Motor neuron (in vitro differentiated cells): ENCODE measurements around the gene CAMTA1. TPM values are rescaled to one million over a fixed set of nuclear protein-coding genes. Genes with fewer than 3 reads are reported as not detected.

Experiments used
- ATAC-seq, 8 experiments: fragments of 200-7000 bp; cut with Tn5 transposase; replicated peaks in 6 of 8; 2 replicates each; pipeline ENCODE4 v1.8.0; 2021; ENCODE audit warnings: mild to moderate bottlenecking in 8 of 8, moderate library complexity in 8 of 8
- H3K27ac ChIP-seq, 2 donors: fragments of 250-450 bp; sonication (Bioruptor Pico); 2 replicates each; pipeline ENCODE4 v1.9.0; 2021; ENCODE audit warnings: antibody characterized with exemption in 2 of 2, mild to moderate bottlenecking in 2 of 2, moderate library complexity in 1 of 2
- H3K4me1 ChIP-seq, 2 donors: fragments of 250-450 bp; sonication (Bioruptor Pico); replicated peaks in 1 of 2; 2 replicates each; pipeline ENCODE4 v1.6.1; 2021; ENCODE audit warnings: antibody characterized with exemption in 2 of 2, mild to moderate bottlenecking in 2 of 2, moderate library complexity in 1 of 2
- H3K4me3 ChIP-seq, 5 donors: fragments of 250-450 bp; sonication (Bioruptor Pico); 2 replicates each; pipeline ENCODE4 v1.9.0; 2021; ENCODE audit warnings: antibody characterized with exemption in 5 of 5, mild to moderate bottlenecking in 5 of 5, moderate library complexity in 4 of 5
- WGBS, 10 experiments: fragments of 450-650 bp; shearing (Covaris generic); methylation state at CpG; one replicate each; pipeline ENCODE4 v1.0.0; 2022; 5-methylcytosine and 5-hydroxymethylcytosine counted together
- in situ Hi-C, 9 experiments: fragments of 400-800 bp; cut with MboI; loops; one replicate each; pipeline ENCODE4 v1.15.0; 2021; ENCODE audit warnings: low sequenced_read_pairs in 9 of 9, low pct_unique_long_range_greater_than_20kb in 2 of 9; ENCODE audit not compliant: unreplicated experiment in 9 of 9
- total RNA-seq, 8 experiments: library from RNA; unstranded; fragments of 300-600 nt; gene quantifications; 2 replicates each; pipeline versions ENCODE4 v1.2.3 to v1.2.4, GENCODE V29; 2022

The CAMTA1 gene
- total RNA-seq, 8 experiments from 2014 or later, result 38.5 to 145 (median 77.6) TPM

DNA sequence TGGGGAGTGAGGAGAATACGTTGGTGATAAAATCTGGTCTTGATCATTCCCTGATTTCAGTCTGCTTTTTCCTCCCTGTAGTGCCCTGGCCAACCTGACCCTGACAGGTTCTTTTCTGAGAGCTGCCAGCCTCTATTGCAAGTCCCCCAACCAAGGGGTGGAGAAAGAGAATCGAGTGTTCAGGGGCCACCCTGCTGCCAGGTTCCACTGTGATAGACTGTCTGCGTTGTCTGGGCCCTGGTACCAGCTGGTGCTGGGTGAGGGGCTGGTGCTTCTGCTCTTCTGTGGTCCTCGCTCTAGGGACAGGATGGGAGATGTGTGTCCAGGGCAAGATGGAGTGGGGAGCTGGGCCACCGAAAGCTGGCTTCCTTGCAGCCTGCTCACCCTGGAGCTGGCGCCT, 214.6 kb downstream of the CAMTA1 start:
- 37 to 90% (median 72%) methylated on average over 1 to 4 of the region's 6 CpGs; no CpG with 5 or more reads in 4 of the 10 experiments for WGBS, 10 experiments
- ATAC-seq, result no peak
- in situ Hi-C loops, result no loop called here
- H3K4me3 ChIP-seq, result no peak overlapping the region
- no peak overlapping the region for H3K27ac ChIP-seq
- no peaks in the 10 kb centered on the region for H3K4me1 ChIP-seq

DNA sequence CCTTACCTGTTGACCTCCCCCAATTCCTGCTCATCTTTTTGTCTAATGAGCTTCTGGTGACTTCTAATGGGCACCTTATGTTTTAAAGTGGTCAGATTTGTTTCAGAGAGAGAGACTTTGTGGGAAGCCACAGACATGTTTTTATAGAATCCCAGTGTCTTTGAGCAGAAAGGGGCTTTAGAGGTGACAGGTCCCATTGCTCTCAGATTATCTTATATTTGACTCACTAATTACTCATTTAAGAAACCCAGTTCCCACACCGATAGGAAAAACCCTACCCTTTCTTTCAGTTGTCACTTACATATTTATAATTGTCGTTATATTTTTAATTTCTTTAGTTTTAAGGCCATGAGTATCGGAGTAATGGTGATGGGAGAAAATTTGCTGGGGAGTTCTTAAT, 215.5 kb downstream of the CAMTA1 start:
- H3K4me1 ChIP-seq, result no peaks in the 10 kb centered on the region
- no peak for ATAC-seq
- no peak overlapping the region for H3K27ac ChIP-seq
- WGBS, 10 experiments, result 46 to 100% (median 84%) methylated on average over 2 to 3 of the region's 3 CpGs
- in situ Hi-C loops, result no loop called here
- no peak overlapping the region for H3K4me3 ChIP-seq

DNA sequence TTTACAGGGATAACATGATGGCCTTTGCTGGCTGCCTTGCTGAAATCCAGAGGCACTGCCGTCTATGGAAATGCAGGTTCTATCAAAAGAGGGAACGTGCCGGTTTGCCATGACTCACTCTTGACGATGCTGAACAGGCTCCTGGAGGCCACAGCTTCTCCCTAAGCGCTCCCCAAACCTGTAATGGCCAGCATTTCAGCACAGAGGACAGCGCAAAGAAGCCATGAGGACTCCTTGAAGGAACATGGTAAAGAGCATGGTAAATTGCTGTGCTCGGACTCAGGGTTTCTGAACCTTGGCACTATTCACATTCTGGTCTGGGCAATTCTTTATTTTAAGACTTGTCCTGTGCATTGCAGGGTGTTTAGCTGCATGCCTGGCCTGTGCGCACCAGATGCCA, 217.5 kb downstream of the CAMTA1 start:
- in situ Hi-C loops, result no loop called here
- no peak for ATAC-seq
- Histone ChIP-seq H3K4me1 (no peaks in the 10 kb centered on the region), H3K4me3 (no peak overlapping the region), H3K27ac (no peak overlapping the region)
- WGBS, 10 experiments, result 0 to 76% (median 66%) methylated on average over 1 to 8 of the region's 8 CpGs; no CpG with 5 or more reads in 2 of the 10 experiments

DNA sequence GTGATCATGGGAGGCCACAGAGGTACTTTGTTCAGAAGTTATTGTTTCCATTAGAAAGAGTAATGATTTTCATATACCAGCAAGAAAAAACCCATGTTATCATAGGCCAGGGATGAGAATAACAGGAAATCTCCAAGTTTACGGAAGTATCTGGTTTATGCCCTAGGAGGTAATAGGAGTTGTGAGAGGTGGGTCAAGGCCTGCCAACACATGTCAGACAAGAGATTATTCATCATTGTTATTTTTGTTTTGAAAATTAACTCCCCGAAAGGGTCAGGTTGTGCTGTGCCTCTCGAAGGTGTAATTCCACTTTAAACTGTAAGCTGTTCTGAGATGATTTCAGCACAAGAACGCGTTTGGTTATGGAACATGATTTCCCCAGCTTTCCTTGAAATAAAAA, 218.4 kb downstream of the CAMTA1 start:
- H3K27ac ChIP-seq, result no peak overlapping the region
- no peaks in the 10 kb centered on the region for H3K4me1 ChIP-seq
- WGBS, 10 experiments, result 52 to 97% (median 82%) methylated on average over 2 to 5 of the region's 5 CpGs
- ATAC-seq, result no peak
- no peak overlapping the region for H3K4me3 ChIP-seq
- in situ Hi-C loops, result no loop called here

DNA sequence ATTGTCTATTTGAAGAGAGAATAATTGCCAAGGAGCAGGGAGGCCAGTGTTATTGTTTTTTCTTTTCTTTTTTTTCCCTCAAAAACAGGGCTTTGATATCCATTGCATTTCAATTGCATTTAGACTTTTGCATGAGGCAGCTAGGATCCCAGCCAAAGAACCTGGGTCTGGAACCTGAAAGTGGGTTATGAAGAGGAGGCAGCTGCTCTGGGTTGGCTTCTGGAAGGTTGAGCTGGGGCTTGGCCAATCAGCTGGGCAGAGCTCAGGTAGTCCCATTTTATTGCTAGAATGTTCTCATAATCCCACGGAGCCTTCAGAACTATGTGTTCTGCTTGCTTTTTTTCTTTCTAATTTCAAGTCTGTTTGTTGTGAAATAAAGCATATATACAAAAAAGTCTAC, 218.9 kb downstream of the CAMTA1 start:
- Histone ChIP-seq H3K27ac (no peak overlapping the region), H3K4me3 (no peak overlapping the region), H3K4me1 (no peaks in the 10 kb centered on the region)
- 14 to 100% (median 73%) methylated on average over 1 of the region's 1 CpG; no CpG with 5 or more reads in 2 of the 10 experiments for WGBS, 10 experiments
- ATAC-seq, result no peak
- in situ Hi-C loops, result no loop called here

DNA sequence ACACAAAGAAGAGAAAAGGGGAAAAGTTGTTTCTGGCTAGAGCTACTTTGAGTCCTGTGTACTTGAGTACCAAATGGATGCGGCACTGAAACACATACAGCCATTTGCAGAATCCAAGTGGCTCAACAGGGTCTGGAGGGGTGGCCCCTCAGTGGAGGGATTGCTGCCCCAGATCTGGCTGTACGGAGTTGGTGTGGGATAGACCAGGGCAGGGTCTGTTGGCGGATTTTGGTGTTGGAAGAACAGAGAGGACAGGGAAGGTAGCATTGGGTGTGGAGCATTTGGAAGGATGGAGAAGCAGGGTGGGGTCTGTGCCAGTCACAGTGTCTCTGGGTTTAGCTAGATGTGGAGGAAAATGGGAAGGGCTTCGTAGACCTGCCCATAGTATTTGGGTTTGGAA, 220.5 kb downstream of the CAMTA1 start:
- Histone ChIP-seq H3K4me1 (no peaks in the 10 kb centered on the region), H3K4me3 (no peak overlapping the region), H3K27ac (no peak overlapping the region)
- ATAC-seq, result no peak
- 0 to 100% (median 60%) methylated on average over 1 to 4 of the region's 4 CpGs; no CpG with 5 or more reads in 1 of the 10 experiments for WGBS, 10 experiments
- in situ Hi-C loops, result no loop called here

DNA sequence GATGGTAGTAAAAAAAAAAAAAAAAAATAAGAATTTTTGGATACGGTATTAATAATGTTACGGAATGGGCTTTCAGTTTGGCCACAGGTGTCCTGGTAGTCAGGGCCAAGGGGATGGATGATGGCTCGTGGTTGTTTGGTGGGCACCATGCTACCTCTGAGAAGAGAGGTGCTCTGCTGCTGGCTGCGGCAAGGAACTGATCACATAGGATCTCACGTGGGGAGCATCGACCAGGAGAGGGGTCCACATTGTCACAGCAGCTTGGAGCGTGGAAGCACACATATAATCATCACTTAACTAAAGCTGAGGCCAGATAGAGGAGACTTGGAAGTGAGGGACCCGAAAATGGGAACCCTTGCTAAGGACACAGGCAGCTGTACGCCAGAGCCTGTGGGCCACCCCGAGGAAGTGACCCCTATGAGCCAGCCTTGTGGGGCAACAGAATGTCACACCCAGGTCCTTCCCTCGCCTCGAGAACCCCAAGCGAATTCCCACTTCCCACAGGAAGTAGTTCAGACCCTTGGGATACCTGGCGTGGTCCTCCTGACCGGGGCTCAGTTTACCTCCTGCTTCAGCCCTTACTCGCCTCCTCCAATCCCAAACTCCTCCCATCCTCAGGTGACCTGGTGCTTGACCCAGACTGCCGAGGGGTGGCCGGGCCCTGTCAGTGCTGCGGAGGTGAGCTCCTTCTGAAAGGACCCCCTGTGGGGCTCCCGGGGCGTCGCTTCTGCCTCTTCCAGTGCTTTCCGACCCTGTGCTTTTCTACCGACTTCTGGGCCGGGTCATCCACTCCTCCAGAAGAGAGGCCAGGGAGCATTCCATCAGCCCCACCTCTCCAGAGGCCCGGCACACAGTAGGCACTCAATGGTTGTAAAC, 222.0 kb downstream of the CAMTA1 start:
- WGBS, 10 experiments, result 20 to 91% (median 84%) methylated on average over 1 to 15 of the region's 26 CpGs; no CpG with 5 or more reads in 1 of the 10 experiments
- Histone ChIP-seq H3K4me3 (no peak overlapping the region), H3K27ac (no peak overlapping the region), H3K4me1 (no peaks in the 10 kb centered on the region)
- in situ Hi-C loops, result no loop called here
- ATAC-seq, result no peak

DNA sequence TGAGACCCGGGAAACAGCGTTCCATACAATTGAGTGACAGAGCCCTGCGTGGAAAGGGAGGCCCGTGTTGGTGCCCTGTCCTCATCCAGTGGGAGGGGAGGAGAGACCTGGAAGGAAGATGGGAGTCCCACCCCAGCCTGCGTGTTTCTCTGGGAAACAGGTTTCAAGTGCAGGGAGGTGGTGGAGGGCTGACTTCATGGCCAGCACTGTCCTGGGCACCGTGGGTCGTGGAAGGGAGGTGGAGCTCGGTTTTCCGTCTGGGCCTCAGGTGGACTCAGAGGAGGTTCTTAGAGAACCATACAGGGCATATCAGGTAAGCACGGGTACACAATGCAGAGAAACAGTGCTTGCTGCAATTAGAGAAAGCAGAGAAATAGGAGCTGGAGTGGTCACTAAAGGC, 222.6 kb downstream of the CAMTA1 start:
- no peaks in the 10 kb centered on the region for H3K4me1 ChIP-seq
- WGBS, 10 experiments, result 45 to 89% (median 70%) methylated on average over 5 to 10 of the region's 10 CpGs; no CpG with 5 or more reads in 4 of the 10 experiments
- in situ Hi-C loops, result no loop called here
- H3K27ac ChIP-seq, result no peak overlapping the region
- H3K4me3 ChIP-seq, result no peak overlapping the region
- ATAC-seq, result no peak

DNA sequence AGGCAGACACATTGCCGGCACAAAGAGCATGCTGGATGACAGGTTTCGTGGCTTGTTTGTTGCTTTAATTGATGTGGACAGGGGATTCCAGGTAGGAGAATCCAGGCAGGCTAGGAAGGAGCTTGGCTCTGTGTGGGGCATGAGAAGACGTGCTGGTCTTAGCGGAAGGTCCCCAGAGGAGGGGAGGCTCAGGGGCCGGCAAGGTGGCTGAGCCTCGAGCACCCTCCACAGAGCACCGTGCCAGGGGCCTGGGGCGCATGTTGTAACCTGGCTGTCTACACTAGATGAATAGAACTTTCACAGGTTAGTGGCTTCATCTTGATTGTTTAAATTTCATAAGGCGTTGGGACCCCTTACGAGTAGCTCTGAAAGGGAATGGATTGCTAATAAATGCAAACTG, 223.1 kb downstream of the CAMTA1 start:
- H3K27ac ChIP-seq, result no peak overlapping the region
- WGBS, 10 experiments, result 11 to 100% (median 76%) methylated on average over 2 to 9 of the region's 10 CpGs; no CpG with 5 or more reads in 2 of the 10 experiments
- in situ Hi-C loops, result no loop called here
- H3K4me3 ChIP-seq, result no peak overlapping the region
- ATAC-seq, result no peak
- no peaks in the 10 kb centered on the region for H3K4me1 ChIP-seq

DNA sequence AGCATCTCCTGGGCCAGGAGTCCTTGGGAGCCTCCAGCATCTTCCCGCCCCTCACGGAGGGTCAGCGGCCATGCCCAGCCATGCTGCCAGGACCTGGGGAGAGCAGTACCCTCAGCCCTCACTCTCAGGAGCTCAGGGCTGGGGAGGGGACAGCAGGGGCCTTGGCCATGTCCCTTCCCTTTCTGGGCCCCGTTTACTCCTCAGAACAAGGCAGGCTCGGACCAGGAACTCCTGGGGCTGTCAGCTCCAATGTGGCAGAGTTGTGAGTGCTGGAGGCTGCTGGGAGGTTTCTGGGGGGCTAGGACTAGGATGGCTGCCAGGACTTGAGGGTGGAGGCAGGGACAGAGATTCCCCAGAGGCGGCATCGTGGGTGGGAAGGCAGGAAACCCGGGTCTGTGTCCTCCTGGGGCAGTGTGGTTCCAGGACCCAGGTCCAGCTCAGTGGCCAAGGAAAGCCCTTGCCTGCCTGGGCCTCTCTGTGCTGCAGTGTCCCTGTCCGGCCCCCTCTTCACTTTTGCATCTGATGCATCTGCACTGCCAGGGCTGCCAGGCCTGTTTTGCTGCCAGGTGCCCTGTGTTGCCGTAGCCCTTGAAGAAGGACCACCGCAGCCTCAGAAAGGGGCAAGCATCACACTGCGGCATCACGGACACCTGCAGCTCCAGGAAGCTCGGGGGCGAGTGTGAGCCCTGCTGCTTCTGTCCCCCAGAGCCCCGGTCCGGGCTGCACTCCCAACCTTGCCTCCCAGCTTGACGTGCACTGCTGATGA, 223.9 kb downstream of the CAMTA1 start:
- H3K4me1 ChIP-seq, result no peaks in the 10 kb centered on the region
- 70 to 84% (median 81%) methylated on average over 4 to 11 of the region's 18 CpGs; no CpG with 5 or more reads in 6 of the 10 experiments for WGBS, 10 experiments
- no peak for ATAC-seq
- no peak overlapping the region for H3K4me3 ChIP-seq
- no peak overlapping the region for H3K27ac ChIP-seq
- in situ Hi-C loops, result no loop called here

DNA sequence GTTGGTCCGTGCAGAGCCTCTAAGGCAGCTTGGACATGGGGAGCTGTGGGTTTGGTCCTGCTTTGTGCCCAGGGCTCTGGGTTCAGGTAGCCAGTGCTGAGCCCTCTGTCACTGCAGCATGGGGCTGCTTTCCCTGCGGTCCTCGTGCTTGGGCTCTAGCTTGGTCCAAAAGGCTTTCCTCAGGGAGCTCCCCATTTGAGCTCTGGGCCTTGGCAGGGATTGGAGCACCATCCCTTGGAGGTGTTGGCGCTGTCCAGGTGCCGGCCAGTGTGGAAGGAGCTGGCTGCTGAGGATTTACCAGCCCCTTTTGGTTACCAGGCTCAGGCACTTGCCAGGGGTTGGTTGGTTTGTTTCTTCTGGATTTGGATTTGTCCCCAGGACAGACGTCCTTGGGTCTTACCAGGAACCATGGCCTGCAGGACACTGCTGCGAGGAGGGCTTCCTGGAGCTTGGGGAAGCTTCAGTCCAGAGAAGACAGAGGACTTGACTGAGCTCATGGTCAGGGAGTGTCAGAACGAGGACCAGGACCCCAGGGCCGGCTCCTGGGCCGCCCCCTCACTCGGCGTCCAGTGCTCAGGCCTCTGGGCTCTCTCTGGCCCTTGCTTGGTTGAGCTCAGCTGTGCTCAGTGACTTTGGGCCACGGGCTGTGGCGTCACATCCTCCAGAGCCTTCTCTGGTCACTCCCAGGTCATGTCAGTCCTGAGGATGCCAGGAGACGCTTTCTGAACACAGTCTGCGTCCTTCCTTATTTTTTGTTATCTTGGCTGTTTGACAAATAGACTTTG, 224.7 kb downstream of the CAMTA1 start:
- Histone ChIP-seq H3K27ac (no peak overlapping the region), H3K4me3 (no peak overlapping the region), H3K4me1 (no peaks in the 10 kb centered on the region)
- ATAC-seq, result no peak
- 17 to 87% (median 68%) methylated on average over 1 to 10 of the region's 16 CpGs; no CpG with 5 or more reads in 2 of the 10 experiments for WGBS, 10 experiments
- in situ Hi-C loops, result no loop called here

DNA sequence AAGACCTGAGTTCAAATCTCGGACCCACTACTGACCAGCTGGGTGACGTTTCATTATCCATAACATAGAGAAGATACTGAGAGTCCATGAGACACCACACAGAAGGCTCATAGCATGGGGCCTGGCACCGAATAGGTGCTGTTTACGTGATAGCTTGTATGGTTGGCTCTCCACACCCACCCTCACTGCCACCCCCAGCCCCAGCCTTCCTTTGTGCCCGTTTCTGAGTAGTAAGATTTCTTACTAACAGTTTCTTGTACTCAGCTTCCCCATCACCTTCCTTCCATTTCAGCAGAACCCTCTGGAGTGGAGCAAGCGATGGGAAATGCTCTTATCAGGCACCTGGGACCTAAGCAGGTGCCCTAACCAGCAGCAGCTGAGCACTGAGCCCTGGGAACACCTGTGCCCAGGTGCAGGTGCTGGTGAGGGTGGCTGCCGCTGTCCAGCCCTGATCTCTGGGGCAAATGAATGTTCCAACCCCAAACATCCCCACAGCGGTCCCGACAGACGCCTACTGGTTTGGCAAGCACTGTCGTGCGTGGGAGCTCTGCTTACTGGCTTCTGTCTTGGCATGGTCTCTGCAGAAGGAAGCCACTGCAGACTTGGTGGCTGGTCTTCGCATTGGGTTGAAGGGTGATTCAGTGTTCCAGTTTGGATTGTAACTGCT, 225.4 kb downstream of the CAMTA1 start:
- Histone ChIP-seq H3K4me1 (no peaks in the 10 kb centered on the region), H3K4me3 (no peak overlapping the region), H3K27ac (no peak overlapping the region)
- WGBS, 10 experiments, result 31 to 95% (median 83%) methylated on average over 1 to 11 of the region's 13 CpGs; no CpG with 5 or more reads in 2 of the 10 experiments
- in situ Hi-C loops, result no loop called here
- no peak for ATAC-seq
